Measurements from ENCODE around the gene ATP6V0E1.

ATP6V0E1 gene

GRCh38 chr5:173020154-173020581 lies 36.6 kb downstream of the ATP6V0E1 start:
- Histone ChIP-seq H3K4me1 (ENCODE audit: low read depth, poor library complexity, severe bottlenecking) (no peaks in the 10 kb centered on the region), H3K27me3 (ENCODE audit: insufficient read depth, low read depth) (no peaks in the 10 kb centered on the region), H4K20me1 (ENCODE audit: insufficient read depth) (no peaks in the 10 kb centered on the region), H3K4me2 (no peak overlapping the region), H3K4me3 (IDR thresholded peaks at IDR 0.05; ENCODE audit: insufficient read depth, low read depth, low read length) (no peak overlapping the region), H3K36me3 (ENCODE audit: insufficient read depth) (no peaks in the 10 kb centered on the region), H3K27ac (no peak overlapping the region), H2AFZ (ENCODE audit: low read depth) (no peak overlapping the region), H3K9ac (no peak overlapping the region), H3K79me2 (ENCODE audit: insufficient read depth, low read depth) (peaks cover 48% of the 10 kb centered on the region)
- TF ChIP-seq, protein P1, sequence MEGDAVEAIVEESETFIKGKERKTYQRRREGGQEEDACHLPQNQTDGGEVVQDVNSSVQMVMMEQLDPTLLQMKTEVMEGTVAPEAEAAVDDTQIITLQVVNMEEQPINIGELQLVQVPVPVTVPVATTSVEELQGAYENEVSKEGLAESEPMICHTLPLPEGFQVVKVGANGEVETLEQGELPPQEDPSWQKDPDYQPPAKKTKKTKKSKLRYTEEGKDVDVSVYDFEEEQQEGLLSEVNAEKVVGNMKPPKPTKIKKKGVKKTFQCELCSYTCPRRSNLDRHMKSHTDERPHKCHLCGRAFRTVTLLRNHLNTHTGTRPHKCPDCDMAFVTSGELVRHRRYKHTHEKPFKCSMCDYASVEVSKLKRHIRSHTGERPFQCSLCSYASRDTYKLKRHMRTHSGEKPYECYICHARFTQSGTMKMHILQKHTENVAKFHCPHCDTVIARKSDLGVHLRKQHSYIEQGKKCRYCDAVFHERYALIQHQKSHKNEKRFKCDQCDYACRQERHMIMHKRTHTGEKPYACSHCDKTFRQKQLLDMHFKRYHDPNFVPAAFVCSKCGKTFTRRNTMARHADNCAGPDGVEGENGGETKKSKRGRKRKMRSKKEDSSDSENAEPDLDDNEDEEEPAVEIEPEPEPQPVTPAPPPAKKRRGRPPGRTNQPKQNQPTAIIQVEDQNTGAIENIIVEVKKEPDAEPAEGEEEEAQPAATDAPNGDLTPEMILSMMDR (conservative IDR thresholded peaks at IDR 0.05; ENCODE audit: low read depth, low read length) = no peak

GRCh38 chr5:173020643-173021042 lies 37.1 kb downstream of the ATP6V0E1 start:
- no peaks in the 10 kb centered on the region for H3K36me3 ChIP-seq (ENCODE audit: insufficient read depth)
- no peak overlapping the region for H3K27ac ChIP-seq
- no peak overlapping the region for H3K4me3 ChIP-seq (IDR thresholded peaks at IDR 0.05; ENCODE audit: insufficient read depth, low read depth, low read length)
- H3K4me2 ChIP-seq = no peak overlapping the region
- H3K9ac ChIP-seq = no peak overlapping the region
- no peak overlapping the region for H2AFZ ChIP-seq (ENCODE audit: low read depth)
- TF ChIP-seq, protein P1 (conservative IDR thresholded peaks at IDR 0.05; ENCODE audit: low read depth, low read length) = no peak
- H3K4me1 ChIP-seq (ENCODE audit: low read depth, poor library complexity, severe bottlenecking) = no peaks in the 10 kb centered on the region
- no peaks in the 10 kb centered on the region for H4K20me1 ChIP-seq (ENCODE audit: insufficient read depth)
- H3K79me2 ChIP-seq (ENCODE audit: insufficient read depth, low read depth) = peaks cover 44% of the 10 kb centered on the region
- H3K27me3 ChIP-seq (ENCODE audit: insufficient read depth, low read depth) = no peaks in the 10 kb centered on the region

GRCh38 chr5:173025651-173026050 lies 42.1 kb downstream of the ATP6V0E1 start:
- H3K9ac ChIP-seq = no peak overlapping the region
- H3K4me3 ChIP-seq (IDR thresholded peaks at IDR 0.05; ENCODE audit: insufficient read depth, low read depth, low read length) = no peak overlapping the region
- H2AFZ ChIP-seq (ENCODE audit: low read depth) = no peak overlapping the region
- no peaks in the 10 kb centered on the region for H3K27me3 ChIP-seq (ENCODE audit: insufficient read depth, low read depth)
- peaks cover 36% of the 10 kb centered on the region; the same call in 1 of the 2 replicates for H3K79me2 ChIP-seq (ENCODE audit: insufficient read depth, low read depth)
- no peaks in the 10 kb centered on the region for H3K36me3 ChIP-seq (ENCODE audit: insufficient read depth)
- peaks cover 5% of the 10 kb centered on the region for H3K4me1 ChIP-seq (ENCODE audit: low read depth, poor library complexity, severe bottlenecking)
- no peak overlapping the region for H3K4me2 ChIP-seq
- TF ChIP-seq, protein P1 (conservative IDR thresholded peaks at IDR 0.05; ENCODE audit: low read depth, low read length) = no peak
- no peak overlapping the region for H3K27ac ChIP-seq
- H4K20me1 ChIP-seq (ENCODE audit: insufficient read depth) = no peaks in the 10 kb centered on the region

GRCh38 chr5:173027905-173028304 lies 44.3 kb downstream of the ATP6V0E1 start:
- TF ChIP-seq, protein P1 (conservative IDR thresholded peaks at IDR 0.05; ENCODE audit: low read depth, low read length) = no peak
- Histone ChIP-seq H3K27me3 (ENCODE audit: insufficient read depth, low read depth) (no peaks in the 10 kb centered on the region), H3K27ac (no peak overlapping the region), H3K79me2 (ENCODE audit: insufficient read depth, low read depth) (peaks cover 48% of the 10 kb centered on the region; the same call in 1 of the 2 replicates), H3K4me2 (no peak overlapping the region), H3K4me1 (ENCODE audit: low read depth, poor library complexity, severe bottlenecking) (peaks cover 13% of the 10 kb centered on the region), H3K9ac (no peak overlapping the region), H2AFZ (ENCODE audit: low read depth) (no peak overlapping the region), H4K20me1 (ENCODE audit: insufficient read depth) (no peaks in the 10 kb centered on the region), H3K36me3 (ENCODE audit: insufficient read depth) (no peaks in the 10 kb centered on the region), H3K4me3 (IDR thresholded peaks at IDR 0.05; ENCODE audit: insufficient read depth, low read depth, low read length) (no peak overlapping the region)

Data from KMS-11 (cell line).